Measurements from ENCODE around the gene ZNRF3.

The ZNRF3 gene

DNA sequence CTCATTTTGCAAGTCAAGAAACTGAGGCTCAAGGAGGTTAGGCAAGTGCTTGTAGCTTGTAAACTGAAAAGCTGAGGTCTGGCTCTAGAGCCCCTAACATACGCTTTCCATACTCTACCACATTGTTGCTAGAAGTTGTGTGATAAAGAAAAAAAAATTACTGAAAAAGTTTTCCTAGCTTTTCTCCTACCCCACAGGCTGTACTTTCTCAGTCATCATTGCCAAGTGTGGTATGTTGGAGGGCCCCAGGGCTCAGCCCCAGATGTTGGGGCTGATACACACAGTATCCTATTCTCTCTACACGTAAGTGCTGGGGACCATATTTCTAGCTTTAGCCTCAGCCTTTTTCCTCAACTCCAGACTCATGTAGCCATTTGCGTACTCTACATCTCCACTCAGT lies 205.4 kb downstream of the ZNRF3 start:
- no peak for TF ChIP-seq EZH2 (IDR thresholded peaks at IDR 0.05; ENCODE audit: borderline replicate concordance, low read depth, low read length, severe bottlenecking)
- TF ChIP-seq, protein P1, sequence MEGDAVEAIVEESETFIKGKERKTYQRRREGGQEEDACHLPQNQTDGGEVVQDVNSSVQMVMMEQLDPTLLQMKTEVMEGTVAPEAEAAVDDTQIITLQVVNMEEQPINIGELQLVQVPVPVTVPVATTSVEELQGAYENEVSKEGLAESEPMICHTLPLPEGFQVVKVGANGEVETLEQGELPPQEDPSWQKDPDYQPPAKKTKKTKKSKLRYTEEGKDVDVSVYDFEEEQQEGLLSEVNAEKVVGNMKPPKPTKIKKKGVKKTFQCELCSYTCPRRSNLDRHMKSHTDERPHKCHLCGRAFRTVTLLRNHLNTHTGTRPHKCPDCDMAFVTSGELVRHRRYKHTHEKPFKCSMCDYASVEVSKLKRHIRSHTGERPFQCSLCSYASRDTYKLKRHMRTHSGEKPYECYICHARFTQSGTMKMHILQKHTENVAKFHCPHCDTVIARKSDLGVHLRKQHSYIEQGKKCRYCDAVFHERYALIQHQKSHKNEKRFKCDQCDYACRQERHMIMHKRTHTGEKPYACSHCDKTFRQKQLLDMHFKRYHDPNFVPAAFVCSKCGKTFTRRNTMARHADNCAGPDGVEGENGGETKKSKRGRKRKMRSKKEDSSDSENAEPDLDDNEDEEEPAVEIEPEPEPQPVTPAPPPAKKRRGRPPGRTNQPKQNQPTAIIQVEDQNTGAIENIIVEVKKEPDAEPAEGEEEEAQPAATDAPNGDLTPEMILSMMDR (IDR thresholded peaks at IDR 0.05; ENCODE audit: borderline replicate concordance, extremely low read depth, low read length, poor library complexity, severe bottlenecking): no peak
- H3K9ac ChIP-seq (ENCODE audit: low read depth, low read length): no peak overlapping the region
- no peak for ATAC-seq (ENCODE audit: insufficient read depth, low read depth)

DNA sequence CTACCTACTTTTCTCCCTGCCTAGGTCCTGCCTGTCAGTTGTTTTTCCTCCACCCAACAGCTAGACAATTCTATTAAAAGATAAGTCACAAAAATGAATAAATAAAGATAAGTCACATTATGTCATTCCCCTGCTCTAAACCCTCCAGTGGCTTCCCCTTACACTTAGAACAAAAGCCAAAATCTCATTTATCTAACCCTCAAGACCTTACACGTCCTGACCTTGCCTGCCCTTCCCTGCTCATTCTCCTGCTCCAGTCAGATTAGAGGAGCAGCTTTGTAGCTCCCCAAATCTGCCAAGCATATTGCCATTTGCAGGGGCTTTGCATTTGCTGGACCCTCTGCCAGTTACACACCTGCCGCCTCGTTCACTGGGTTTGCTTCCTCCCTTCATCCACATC lies 206.1 kb downstream of the ZNRF3 start:
- Histone ChIP-seq H3K36me3 (ENCODE audit: insufficient read depth, low read length) (peaks cover 8% of the 10 kb centered on the region), H2AFZ (ENCODE audit: low read depth, low read length) (no peak overlapping the region), H3K9ac (ENCODE audit: low read depth, low read length) (no peak overlapping the region), H3K4me1 (ENCODE audit: insufficient read depth, low read length) (no peaks in the 10 kb centered on the region), H3K27ac (ENCODE audit: low read length) (no peak overlapping the region), H3K79me2 (ENCODE audit: insufficient read depth, low read length) (peaks cover 80% of the 10 kb centered on the region), H3K4me3 (ENCODE audit: low read depth in 1 of 2, low read length in 2 of 2) (no peak overlapping the region), H3K27me3 (ENCODE audit: insufficient read depth, low read length, poor library complexity) (no peaks in the 10 kb centered on the region), H3K4me2 (ENCODE audit: insufficient read depth, low read length) (no peak overlapping the region), H4K20me1 (ENCODE audit: insufficient read depth, low read length) (peaks cover 6% of the 10 kb centered on the region; the same call in 1 of the 2 replicates), H3K9me3 (ENCODE audit: insufficient read depth, low read length, severe bottlenecking) (no peaks in the 10 kb centered on the region)
- DNase-seq (no peak), ATAC-seq (ENCODE audit: insufficient read depth, low read depth) (no peak)
- TF ChIP-seq, protein P1 (IDR thresholded peaks at IDR 0.05; ENCODE audit: borderline replicate concordance, extremely low read depth, low read length, poor library complexity, severe bottlenecking): no peak
- no peak for TF ChIP-seq EZH2 (IDR thresholded peaks at IDR 0.05; ENCODE audit: borderline replicate concordance, low read depth, low read length, severe bottlenecking)

More for the DNA sequence above, 205.4 kb downstream of the ZNRF3 start:
- no peak overlapping the region for H2AFZ ChIP-seq (ENCODE audit: low read depth, low read length)
- peaks cover 3% of the 10 kb centered on the region; the same call in 1 of the 2 replicates for H3K36me3 ChIP-seq (ENCODE audit: insufficient read depth, low read length)
- no peak overlapping the region for H3K4me2 ChIP-seq (ENCODE audit: insufficient read depth, low read length)
- peaks cover 85% of the 10 kb centered on the region for H3K79me2 ChIP-seq (ENCODE audit: insufficient read depth, low read length)
- H3K9me3 ChIP-seq (ENCODE audit: insufficient read depth, low read length, severe bottlenecking): no peaks in the 10 kb centered on the region
- no peaks in the 10 kb centered on the region for H3K27me3 ChIP-seq (ENCODE audit: insufficient read depth, low read length, poor library complexity)
- no peaks in the 10 kb centered on the region for H3K4me1 ChIP-seq (ENCODE audit: insufficient read depth, low read length)
- DNase-seq: no peak
- no peak overlapping the region for H3K4me3 ChIP-seq (ENCODE audit: low read depth in 1 of 2, low read length in 2 of 2)
- no peak overlapping the region for H3K27ac ChIP-seq (ENCODE audit: low read length)
- H4K20me1 ChIP-seq (ENCODE audit: insufficient read depth, low read length): peaks cover 6% of the 10 kb centered on the region; the same call in 1 of the 2 replicates

DNA sequence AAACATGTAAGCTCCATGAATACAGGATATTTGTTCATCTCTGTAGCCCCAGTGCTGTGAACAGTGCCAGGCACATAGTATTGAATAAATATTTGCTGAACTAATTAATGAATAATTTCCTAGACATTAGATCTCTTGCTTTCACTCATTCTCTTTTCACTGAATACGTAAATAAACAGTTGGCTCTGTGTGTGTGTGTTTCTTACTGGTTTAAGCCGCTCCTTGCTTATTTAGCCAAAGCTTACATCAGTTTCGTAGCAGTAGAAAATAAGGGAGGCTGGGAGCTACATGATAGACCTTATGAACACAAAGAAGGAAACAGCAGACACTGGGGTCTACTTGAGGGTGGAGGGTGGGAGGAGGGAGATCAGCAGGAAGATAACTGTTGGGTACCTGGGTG lies 206.7 kb downstream of the ZNRF3 start:
- H3K9me3 ChIP-seq (ENCODE audit: insufficient read depth, low read length, severe bottlenecking): no peaks in the 10 kb centered on the region
- H3K4me3 ChIP-seq (ENCODE audit: low read depth in 1 of 2, low read length in 2 of 2): no peak overlapping the region
- no peak overlapping the region for H3K9ac ChIP-seq (ENCODE audit: low read depth, low read length)
- no peak overlapping the region for H3K27ac ChIP-seq (ENCODE audit: low read length)
- peaks cover 6% of the 10 kb centered on the region; the same call in 1 of the 2 replicates for H4K20me1 ChIP-seq (ENCODE audit: insufficient read depth, low read length)
- ATAC-seq (ENCODE audit: insufficient read depth, low read depth) (no peak), DNase-seq (no peak)
- H3K4me2 ChIP-seq (ENCODE audit: insufficient read depth, low read length): no peak overlapping the region
- peaks cover 11% of the 10 kb centered on the region for H3K36me3 ChIP-seq (ENCODE audit: insufficient read depth, low read length)
- peaks cover 75% of the 10 kb centered on the region for H3K79me2 ChIP-seq (ENCODE audit: insufficient read depth, low read length)
- no peaks in the 10 kb centered on the region for H3K27me3 ChIP-seq (ENCODE audit: insufficient read depth, low read length, poor library complexity)
- no peak for TF ChIP-seq EZH2 (IDR thresholded peaks at IDR 0.05; ENCODE audit: borderline replicate concordance, low read depth, low read length, severe bottlenecking)
- TF ChIP-seq, protein P1 (IDR thresholded peaks at IDR 0.05; ENCODE audit: borderline replicate concordance, extremely low read depth, low read length, poor library complexity, severe bottlenecking): no peak
- no peak overlapping the region for H2AFZ ChIP-seq (ENCODE audit: low read depth, low read length)
- no peaks in the 10 kb centered on the region for H3K4me1 ChIP-seq (ENCODE audit: insufficient read depth, low read length)

DNA sequence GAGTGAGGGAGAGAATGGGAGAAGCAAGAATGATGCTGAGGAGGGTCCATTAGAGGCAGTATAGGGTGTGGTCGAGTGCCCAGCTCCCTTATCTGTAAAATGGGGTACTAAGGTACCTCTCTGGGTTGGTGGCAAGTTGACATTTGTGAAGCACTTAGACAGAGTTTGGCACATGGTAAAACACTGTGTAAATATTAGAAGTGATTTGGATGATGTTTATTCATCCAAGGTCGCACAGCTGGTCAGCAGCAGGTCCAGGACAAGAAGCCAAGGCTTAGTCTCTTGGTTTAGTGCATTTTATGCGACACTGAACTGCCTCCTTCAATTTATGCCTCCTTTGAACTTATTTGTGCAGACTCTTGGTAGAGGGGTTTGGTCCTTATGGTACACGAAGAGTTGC lies 208.9 kb downstream of the ZNRF3 start:
- DNase-seq: no peak
- no peaks in the 10 kb centered on the region for H3K9me3 ChIP-seq (ENCODE audit: insufficient read depth, low read length, severe bottlenecking)
- TF ChIP-seq, protein P1 (IDR thresholded peaks at IDR 0.05; ENCODE audit: borderline replicate concordance, extremely low read depth, low read length, poor library complexity, severe bottlenecking): no peak
- no peak overlapping the region for H3K4me2 ChIP-seq (ENCODE audit: insufficient read depth, low read length)
- H3K27me3 ChIP-seq (ENCODE audit: insufficient read depth, low read length, poor library complexity): no peaks in the 10 kb centered on the region
- no peaks in the 10 kb centered on the region for H3K4me1 ChIP-seq (ENCODE audit: insufficient read depth, low read length)
- no peak overlapping the region for H3K4me3 ChIP-seq (ENCODE audit: low read depth in 1 of 2, low read length in 2 of 2)
- peaks cover 6% of the 10 kb centered on the region; the same call in 1 of the 2 replicates for H4K20me1 ChIP-seq (ENCODE audit: insufficient read depth, low read length)
- no peak overlapping the region for H3K27ac ChIP-seq (ENCODE audit: low read length)
- peaks cover 54% of the 10 kb centered on the region for H3K79me2 ChIP-seq (ENCODE audit: insufficient read depth, low read length)
- H2AFZ ChIP-seq (ENCODE audit: low read depth, low read length): no peak overlapping the region
- no peak overlapping the region for H3K9ac ChIP-seq (ENCODE audit: low read depth, low read length)
- no peak for ATAC-seq (ENCODE audit: insufficient read depth, low read depth)
- peaks cover 28% of the 10 kb centered on the region for H3K36me3 ChIP-seq (ENCODE audit: insufficient read depth, low read length)
